SHP77 treated with DMSO at 0.1 percent for 48 hours (cell line): ENCODE data around the gene SAP25.

Experiments
- DNase-seq: peaks from one replicate; lab custom pipeline; 2025; lab: John Stamatoyannopoulos, UW

The SAP25 gene

GRCh38 chr7:100595188-100595587 lies 21.5 kb upstream of the SAP25 start:
- DNase-seq = no peak

- DNase-seq = no peak
These were observed 17.9 kb upstream of the SAP25 start for GRCh38 chr7:100591596-100591995.

GRCh38 chr7:100590077-100590737 lies 16.5 kb upstream of the SAP25 start:
- DNase-seq = no peak

GRCh38 chr7:100589341-100589947 lies 15.7 kb upstream of the SAP25 start:
- no peak for DNase-seq

GRCh38 chr7:100588438-100588837 lies 14.7 kb upstream of the SAP25 start:
- no peak for DNase-seq

GRCh38 chr7:100586266-100587025 lies 12.7 kb upstream of the SAP25 start, which contains the start of gene FBXO24:
Gene FBXO24, plus strand, starts transcription at chr7:100586328. Its CDS starts 298 bp downstream, at chr7:100586626.
- DNase-seq = peak; percentile 98

- no peak for DNase-seq
These were observed 12.0 kb upstream of the SAP25 start, which contains the start of gene LRCH4 for GRCh38 chr7:100585511-100586265. Gene LRCH4, minus strand, starts transcription at chr7:100586129. Its CDS starts 29 bp downstream, at chr7:100586100.

- DNase-seq = no peak
These were observed 11.2 kb upstream of the SAP25 start for GRCh38 chr7:100584683-100585510.

- DNase-seq = no peak
These were observed 10.5 kb upstream of the SAP25 start for GRCh38 chr7:100584054-100584682.

GRCh38 chr7:100583132-100584053 lies 9.7 kb upstream of the SAP25 start:
- DNase-seq = no peak

- no peak for DNase-seq
These were observed 8.9 kb upstream of the SAP25 start for GRCh38 chr7:100582650-100583049.

GRCh38 chr7:100582041-100582579 lies 8.4 kb upstream of the SAP25 start:
- no peak for DNase-seq

GRCh38 chr7:100580466-100581283 lies 7.0 kb upstream of the SAP25 start:
- no peak for DNase-seq

- DNase-seq = no peak
These were observed 4.8 kb upstream of the SAP25 start for GRCh38 chr7:100578246-100579183.

GRCh38 chr7:100577507-100577906 lies 3.8 kb upstream of the SAP25 start:
- DNase-seq = no peak

- no peak for DNase-seq
These were observed 3.4 kb upstream of the SAP25 start for GRCh38 chr7:100577103-100577502.

GRCh38 chr7:100576384-100576993 lies 2.8 kb upstream of the SAP25 start:
- DNase-seq = no peak
